Upper lobe of left lung (tissue), 6 donors: ENCODE data around the gene AQP2. TPM values are rescaled to one million over a fixed set of nuclear protein-coding genes. Genes with fewer than 3 reads are reported as not detected.
"Not testable (repeated sequence)": the region's sequence is repeated elsewhere in the genome, so short reads cannot be mapped to it uniquely, and the experiment has no call there.

ENCODE experiments used
- ATAC-seq, 2 donors: fragments of 200-7000 bp; cut with Tn5 transposase; one replicate each; pipeline ENCODE4 v1.9.1; 2022; ENCODE audit warnings: mild to moderate bottlenecking in 2 of 2, moderate library complexity in 2 of 2; ENCODE audit not compliant: low FRiP score in 2 of 2
- DNase-seq, 2 donors: peaks; one replicate each; pipeline ENCODE4 v3.0.0-alpha.2; 2019 to 2020
- H3K27ac ChIP-seq, 4 donors: fragments of 200-600 bp; sonication (generic); one replicate each; pipeline ENCODE4 v1.5.1; 2016 to 2019
- H3K27me3 ChIP-seq, 4 donors: fragments of 200-600 bp; sonication (generic); one replicate each; pipeline ENCODE4 v1.5.1; 2017 to 2019
- H3K36me3 ChIP-seq, 4 donors: fragments of 200-600 bp; sonication (generic); one replicate each; pipeline ENCODE4 v1.5.1; 2016 to 2019
- H3K4me1 ChIP-seq, 4 donors: fragments of 200-600 bp; sonication (generic); one replicate each; pipeline ENCODE4 v1.5.1; 2018 to 2019
- H3K4me3 ChIP-seq, 4 donors: fragments of 200-600 bp; sonication (generic); one replicate each; pipeline ENCODE4 v1.5.1; 2017 to 2019; ENCODE audit warnings: mild to moderate bottlenecking in 2 of 4, moderate library complexity in 1 of 4
- H3K9me3 ChIP-seq, 4 donors: fragments of 200-600 bp; sonication (generic); one replicate each; pipeline ENCODE4 v1.5.1; 2018 to 2019
- CTCF ChIP-seq, 6 experiments: fragments of 450-650 bp in 4 of 6; fragments of 200-600 bp in 2 of 6; sonication (generic) in 2 of 6; IDR thresholded peaks; one replicate each; pipeline ENCODE4 v1.5.1; 2016 to 2019; ENCODE audit warnings: antibody characterized with exemption in 6 of 6
- EP300 ChIP-seq, 4 donors: sonication (generic); formaldehyde crosslinking; IDR thresholded peaks; one replicate each; pipeline ENCODE4 v1.5.1; 2017; ENCODE audit warnings: antibody characterized with exemption in 4 of 4, control low read depth in 2 of 4
- POLR2A ChIP-seq, 4 donors: fragments of 450-650 bp; IDR thresholded peaks; one replicate each; pipeline ENCODE4 v1.5.1; 2016 to 2017; ENCODE audit warnings: antibody characterized with exemption in 4 of 4, mild to moderate bottlenecking in 2 of 4
- POLR2AphosphoS5 ChIP-seq, 2 donors: sonication (generic); formaldehyde crosslinking; IDR thresholded peaks; one replicate each; pipeline ENCODE4 v1.5.1; 2017; ENCODE audit warnings: antibody characterized with exemption in 2 of 2
- WGBS, 2 donors: methylation state at CpG; one replicate each; pipeline ENCODE4 v1.1.5; 2017 to 2018; 5-methylcytosine and 5-hydroxymethylcytosine counted together
- total RNA-seq, 6 donors: library from RNA; depleted of rRNA in 4 of 6; stranded (reverse); fragments of >200 nt in 4 of 6; gene quantifications; one replicate each; pipeline versions ENCODE4 v1.1.0 to v1.2.1, GENCODE V29; 2016 to 2021
- donor health status: DM: no; HTN: no; CAD: no; lungs with moderate emphysema.
- donor health status: DM: no; HTN: yes; CAD: no; lungs with severe emphysema.

The AQP2 gene
- total RNA-seq, 6 donors from 2014 or later, result 0.15 TPM; not detected in 5

- DNase-seq, result peak in 1 of 2 donors; percentile 22
These were observed 33.4 kb downstream of the AQP2 start for GRCh38 chr12:49983892-49984291.

GRCh38 chr12:49984476-49985359 lies 34.2 kb downstream of the AQP2 start:
- DNase-seq (peak in 1 of 2 donors; percentile 14), ATAC-seq (no peak)
- TF ChIP-seq POLR2AphosphoS5 (IDR thresholded peaks at IDR 0.05) (no peak), CTCF (IDR thresholded peaks at IDR 0.05) (no peak), POLR2A (IDR thresholded peaks at IDR 0.05) (no peak)
- Histone ChIP-seq H3K27ac (no peak overlapping the region), H3K4me3 (no peak overlapping the region), H3K4me1 (peaks cover 6 to 21% (median 17%) of the 10 kb centered on the region in 4 donors), H3K27me3 (no peaks in the 10 kb centered on the region), H3K36me3 (no peaks in the 10 kb centered on the region), H3K9me3 (no peaks in the 10 kb centered on the region)
- WGBS, 2 donors, result 83 to 91% methylated on average over 8 to 9 of the region's 9 CpGs

More at GRCh38 chr12:49983892-49984291, 33.4 kb downstream of the AQP2 start:
- Histone ChIP-seq H3K9me3 (no peaks in the 10 kb centered on the region), H3K27ac (no peak overlapping the region), H3K4me1 (peaks cover 6 to 21% (median 16%) of the 10 kb centered on the region in 4 donors), H3K27me3 (no peaks in the 10 kb centered on the region), H3K36me3 (no peaks in the 10 kb centered on the region), H3K4me3 (no peak overlapping the region)
- WGBS, 2 donors, result 8% methylated on average over 2 to 6 of the region's 8 CpGs
- no peak for TF ChIP-seq EP300 (IDR thresholded peaks at IDR 0.05)
- TF ChIP-seq POLR2A (IDR thresholded peaks at IDR 0.05), result no peak
- TF ChIP-seq POLR2AphosphoS5 (IDR thresholded peaks at IDR 0.05), result no peak
- no peak for TF ChIP-seq CTCF (IDR thresholded peaks at IDR 0.05)
- ATAC-seq, result peak; percentile 6 to 69

DNA sequence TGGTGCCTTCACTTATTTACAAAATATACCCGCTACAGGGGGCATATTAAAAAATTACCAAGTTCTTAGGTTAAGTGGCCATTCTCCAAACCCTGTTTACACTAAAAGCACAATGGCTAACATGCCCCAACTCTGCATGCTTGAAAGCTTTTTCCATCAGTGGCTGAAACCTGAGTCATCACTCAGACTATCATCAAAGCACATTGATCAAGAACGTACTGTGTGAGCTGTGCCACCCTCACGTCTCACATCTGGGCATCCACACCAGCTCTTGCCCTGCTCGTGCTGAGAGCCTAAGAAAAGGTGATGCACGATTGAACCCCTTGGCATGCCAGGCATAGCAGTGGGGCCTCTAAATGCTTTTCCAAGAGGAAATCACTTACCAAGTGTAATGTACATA lies 35.4 kb downstream of the AQP2 start:
- TF ChIP-seq CTCF (IDR thresholded peaks at IDR 0.05) (no peak), POLR2A (IDR thresholded peaks at IDR 0.05) (no peak), POLR2AphosphoS5 (IDR thresholded peaks at IDR 0.05) (no peak), EP300 (IDR thresholded peaks at IDR 0.05) (no peak)
- ATAC-seq, result no peak

DNA sequence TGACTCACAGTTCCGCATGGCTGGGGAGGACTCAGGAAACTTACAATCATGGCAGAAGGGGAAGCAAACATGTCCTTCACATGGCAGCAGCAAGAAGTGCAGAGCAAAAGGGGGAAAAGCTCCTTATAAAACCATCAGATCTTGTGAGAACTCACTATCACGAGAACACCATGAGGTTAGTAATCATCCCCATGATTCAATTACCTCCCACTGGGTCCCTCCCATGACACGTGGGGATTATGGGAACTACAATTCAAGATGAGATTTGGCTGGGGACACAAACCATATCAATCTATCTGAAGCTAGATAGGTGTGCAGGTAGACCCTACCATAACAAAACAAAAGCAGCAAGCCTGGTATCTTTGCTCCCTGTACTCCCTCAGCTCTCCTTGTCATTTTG lies 35.9 kb downstream of the AQP2 start:
- not testable (repeated sequence) for H3K9me3 ChIP-seq, H3K27ac ChIP-seq, ATAC-seq, H3K4me3 ChIP-seq, H3K27me3 ChIP-seq, DNase-seq, H3K36me3 ChIP-seq
- peaks cover 6 to 28% (median 23%) of the 10 kb centered on the region in 4 donors for H3K4me1 ChIP-seq
- 85 to 89% methylated on average over 3 of the region's 3 CpGs for WGBS, 2 donors

More for the DNA sequence above, 35.4 kb downstream of the AQP2 start:
- H3K4me3 ChIP-seq, result no peak overlapping the region
- H3K9me3 ChIP-seq, result no peaks in the 10 kb centered on the region
- DNase-seq, result no peak
- 92 to 94% methylated on average over 5 of the region's 5 CpGs for WGBS, 2 donors
- H3K4me1 ChIP-seq, result peaks cover 6 to 26% (median 23%) of the 10 kb centered on the region in 4 donors
- H3K27ac ChIP-seq, result no peak overlapping the region
- no peaks in the 10 kb centered on the region for H3K27me3 ChIP-seq
- peaks cover 0 to under 1% (median 0%) of the 10 kb centered on the region in 4 donors for H3K36me3 ChIP-seq

GRCh38 chr12:49987625-49988303 lies 37.2 kb downstream of the AQP2 start:
- H3K27ac ChIP-seq, result peak overlapping the region in 2 of 4 donors; percentile 9 to 41
- no peak for ATAC-seq

DNA sequence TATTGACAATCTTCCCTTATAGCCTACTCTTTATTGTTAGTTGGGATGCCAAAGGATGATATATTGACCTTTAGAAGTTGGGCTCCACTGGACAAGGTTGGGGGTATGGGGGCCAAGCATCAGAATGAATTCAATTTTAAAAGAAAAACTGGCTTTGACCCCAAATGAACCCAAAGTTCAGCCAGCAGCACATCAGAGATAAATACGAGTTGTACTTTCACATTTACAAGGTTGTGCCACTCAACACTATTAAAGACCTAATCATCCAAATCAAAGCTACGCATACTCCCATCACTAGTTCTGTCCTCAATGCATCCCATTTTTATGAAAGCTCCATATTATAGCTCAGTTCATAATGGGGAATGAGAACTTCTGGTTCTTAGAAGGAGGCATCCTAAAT lies 38.9 kb downstream of the AQP2 start:
- not testable (repeated sequence) for ATAC-seq, H3K27ac ChIP-seq, H3K9me3 ChIP-seq, H3K27me3 ChIP-seq, H3K4me3 ChIP-seq, DNase-seq
- Histone ChIP-seq H3K36me3 (peaks cover 0 to 19% (median 9%) of the 10 kb centered on the region in 4 donors), H3K4me1 (peaks cover 0 to 17% (median 13%) of the 10 kb centered on the region in 4 donors)
- 80 to 96% methylated on average over 2 of the region's 2 CpGs for WGBS, 2 donors

More at GRCh38 chr12:49987625-49988303, 37.2 kb downstream of the AQP2 start:
- H3K4me1 ChIP-seq, result peaks cover 6 to 28% (median 21%) of the 10 kb centered on the region in 4 donors
- no peaks in the 10 kb centered on the region for H3K27me3 ChIP-seq
- DNase-seq, result peak in 1 of 2 donors; percentile 33
- TF ChIP-seq POLR2AphosphoS5 (IDR thresholded peaks at IDR 0.05), result no peak
- no peak for TF ChIP-seq EP300 (IDR thresholded peaks at IDR 0.05)
- TF ChIP-seq CTCF (IDR thresholded peaks at IDR 0.05), result no peak
- TF ChIP-seq POLR2A (IDR thresholded peaks at IDR 0.05), result no peak
- 62 to 73% methylated on average over 4 of the region's 4 CpGs for WGBS, 2 donors
- no peaks in the 10 kb centered on the region for H3K9me3 ChIP-seq
- H3K4me3 ChIP-seq, result no peak overlapping the region
- H3K36me3 ChIP-seq, result peaks cover 0 to 10% (median 1%) of the 10 kb centered on the region in 4 donors
